LNCAP (cell line): ENCODE results near the gene PPIL6.

Experiments
- TF ChIP-seq, protein P1 (sequence below): fragments of 450-650 bp; IDR thresholded peaks from 2 replicates; pipeline ENCODE4 v1.5.1; 2017; ENCODE audit warnings: mild to moderate bottlenecking

The PPIL6 gene

DNA sequence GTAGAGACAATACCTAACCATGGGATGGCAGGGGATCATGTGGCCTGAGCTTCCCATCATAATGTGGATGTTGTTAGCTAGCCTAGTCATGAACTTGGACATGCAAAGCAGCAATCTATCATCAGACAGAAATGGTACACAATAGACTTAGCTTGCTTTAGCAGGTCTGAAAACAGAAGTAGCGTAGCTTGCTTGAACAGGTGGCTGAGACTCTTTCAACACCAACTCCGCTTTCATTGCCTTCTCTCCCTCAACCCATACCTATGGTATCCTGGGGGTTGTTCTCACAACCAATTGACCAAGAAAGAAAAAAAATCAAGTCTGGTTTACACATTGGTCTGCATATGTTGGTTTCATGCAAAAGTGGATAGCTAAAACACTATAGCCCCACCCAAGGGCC, 81.2 kb downstream of the PPIL6 start:
- TF ChIP-seq, protein P1, sequence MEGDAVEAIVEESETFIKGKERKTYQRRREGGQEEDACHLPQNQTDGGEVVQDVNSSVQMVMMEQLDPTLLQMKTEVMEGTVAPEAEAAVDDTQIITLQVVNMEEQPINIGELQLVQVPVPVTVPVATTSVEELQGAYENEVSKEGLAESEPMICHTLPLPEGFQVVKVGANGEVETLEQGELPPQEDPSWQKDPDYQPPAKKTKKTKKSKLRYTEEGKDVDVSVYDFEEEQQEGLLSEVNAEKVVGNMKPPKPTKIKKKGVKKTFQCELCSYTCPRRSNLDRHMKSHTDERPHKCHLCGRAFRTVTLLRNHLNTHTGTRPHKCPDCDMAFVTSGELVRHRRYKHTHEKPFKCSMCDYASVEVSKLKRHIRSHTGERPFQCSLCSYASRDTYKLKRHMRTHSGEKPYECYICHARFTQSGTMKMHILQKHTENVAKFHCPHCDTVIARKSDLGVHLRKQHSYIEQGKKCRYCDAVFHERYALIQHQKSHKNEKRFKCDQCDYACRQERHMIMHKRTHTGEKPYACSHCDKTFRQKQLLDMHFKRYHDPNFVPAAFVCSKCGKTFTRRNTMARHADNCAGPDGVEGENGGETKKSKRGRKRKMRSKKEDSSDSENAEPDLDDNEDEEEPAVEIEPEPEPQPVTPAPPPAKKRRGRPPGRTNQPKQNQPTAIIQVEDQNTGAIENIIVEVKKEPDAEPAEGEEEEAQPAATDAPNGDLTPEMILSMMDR: no peak

DNA sequence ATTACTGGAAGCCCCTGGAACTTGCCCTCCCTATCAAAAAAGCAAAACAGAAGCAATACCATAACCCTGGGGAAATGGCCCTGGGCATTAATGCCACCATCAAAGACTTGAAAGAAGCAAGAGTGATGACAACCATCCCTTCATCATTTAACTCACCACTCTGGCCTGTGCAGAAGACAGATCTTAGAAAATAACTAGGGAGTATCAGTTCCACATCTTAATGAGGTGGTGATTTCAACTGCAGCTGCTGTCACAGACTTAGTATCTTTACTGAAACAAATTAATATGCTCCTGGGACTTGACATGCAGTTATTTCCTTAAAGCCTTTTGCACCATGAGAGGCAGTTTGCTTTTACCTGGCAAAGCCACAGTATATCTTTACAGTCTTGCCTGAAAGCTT, 82.2 kb downstream of the PPIL6 start:
- TF ChIP-seq, protein P1: no peak

DNA sequence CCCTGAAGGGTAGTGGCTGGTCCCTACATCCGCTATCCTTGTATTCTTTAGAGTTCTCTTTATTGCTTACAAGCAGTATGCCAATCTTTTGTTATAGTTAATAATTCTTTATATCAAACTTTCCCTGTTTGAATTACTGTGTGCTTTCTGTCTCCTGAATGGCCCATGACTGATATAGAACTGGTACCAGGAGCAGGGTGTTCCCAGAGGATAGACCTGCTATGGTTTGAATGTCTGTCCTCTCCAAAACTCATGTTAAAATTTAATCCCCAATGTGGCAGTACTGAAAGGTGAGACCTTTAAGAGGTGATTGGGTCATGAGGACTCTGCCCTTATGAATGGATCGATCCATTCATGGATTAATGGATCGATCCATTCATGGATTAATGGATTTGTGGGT, 84.2 kb downstream of the PPIL6 start:
- TF ChIP-seq, protein P1: no peak

DNA sequence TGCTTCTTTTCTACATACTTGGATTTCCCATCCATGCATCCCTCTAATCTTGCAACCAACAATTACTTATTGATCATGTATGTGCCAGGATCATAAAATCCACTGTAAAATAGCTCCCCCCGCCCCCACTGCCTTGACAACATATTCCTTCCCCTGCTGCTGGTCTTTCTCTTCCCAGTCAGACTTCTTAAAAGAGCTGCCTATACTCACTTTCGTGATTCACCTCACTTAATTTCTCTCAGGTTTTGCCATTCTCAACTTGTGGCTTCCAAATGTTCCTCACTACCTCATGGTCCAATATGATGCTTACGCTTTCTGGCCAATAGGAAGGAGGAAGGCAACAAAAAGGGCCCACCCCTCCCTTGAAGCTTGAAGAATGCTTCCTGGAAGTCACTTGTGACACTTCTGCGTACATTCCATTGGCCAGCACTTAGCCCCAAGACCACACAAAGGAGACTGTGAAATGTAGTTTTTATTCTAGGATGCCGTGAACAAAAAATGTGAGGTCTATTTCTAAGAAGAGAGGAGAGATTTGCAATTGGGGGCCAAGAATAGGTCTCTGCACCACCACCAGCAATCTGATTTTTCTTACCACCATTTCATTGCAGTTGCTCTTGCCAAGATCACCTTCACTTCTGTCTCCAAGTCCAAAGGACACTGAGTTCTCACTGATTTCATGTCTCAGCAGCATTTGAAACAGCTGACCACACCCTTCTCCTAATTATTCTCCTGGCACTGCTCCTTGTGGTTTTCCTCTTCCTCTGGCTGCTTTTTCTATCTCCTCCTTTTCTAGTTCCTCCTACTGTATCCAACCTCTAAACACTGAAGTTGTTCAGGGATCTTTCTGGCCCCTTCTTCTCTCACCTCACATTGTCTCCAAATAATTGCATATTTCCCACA, 88.9 kb downstream of the PPIL6 start:
- TF ChIP-seq, protein P1: no peak

DNA sequence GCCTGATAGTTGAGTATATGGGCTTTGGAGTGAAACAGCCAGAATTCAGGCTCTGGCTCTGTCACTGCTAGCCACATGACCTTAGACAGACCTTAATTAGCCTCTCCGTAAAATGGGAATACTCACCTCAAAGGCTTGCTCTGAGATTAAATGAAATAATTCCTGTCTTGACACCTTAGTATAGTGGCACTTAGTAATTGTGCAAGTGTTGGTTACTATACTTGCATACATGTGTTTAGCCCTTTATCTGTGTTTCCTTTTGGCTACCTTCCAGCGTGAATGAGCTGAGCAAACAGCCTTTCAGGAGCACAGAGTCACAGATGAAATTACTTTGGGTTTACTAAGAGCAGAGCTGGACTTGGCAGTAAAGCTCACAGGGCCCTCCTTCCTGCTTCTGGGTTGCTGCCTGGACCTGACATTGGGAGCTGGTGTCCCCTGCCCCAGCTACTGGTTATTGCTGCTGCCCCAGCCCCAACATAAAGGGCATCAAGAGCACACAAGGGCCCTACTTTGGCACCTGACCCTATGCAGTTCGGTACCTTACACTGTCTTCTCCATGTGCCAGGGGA, 90.9 kb downstream of the PPIL6 start:
- TF ChIP-seq, protein P1: no peak

DNA sequence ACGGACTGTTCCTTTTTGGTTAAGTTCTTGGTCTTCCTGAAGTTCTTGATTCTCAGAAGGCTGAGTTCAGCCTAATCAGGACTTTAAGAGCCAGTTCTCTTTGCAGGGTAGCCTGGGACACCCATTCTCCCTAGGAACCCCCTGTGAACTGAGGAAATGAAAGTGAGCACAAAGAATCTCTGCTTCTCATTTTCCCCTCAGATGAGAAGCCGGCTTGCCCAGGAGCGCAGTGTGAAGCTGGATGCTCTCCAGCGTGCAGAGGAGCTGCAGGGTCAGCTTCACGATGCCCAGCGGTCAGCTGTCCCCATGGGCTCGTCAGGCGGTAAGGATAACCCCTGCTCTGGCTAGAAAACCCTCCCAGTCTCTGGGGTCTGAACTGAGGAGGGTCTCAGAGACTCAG, 92.2 kb downstream of the PPIL6 start:
- TF ChIP-seq, protein P1: no peak

DNA sequence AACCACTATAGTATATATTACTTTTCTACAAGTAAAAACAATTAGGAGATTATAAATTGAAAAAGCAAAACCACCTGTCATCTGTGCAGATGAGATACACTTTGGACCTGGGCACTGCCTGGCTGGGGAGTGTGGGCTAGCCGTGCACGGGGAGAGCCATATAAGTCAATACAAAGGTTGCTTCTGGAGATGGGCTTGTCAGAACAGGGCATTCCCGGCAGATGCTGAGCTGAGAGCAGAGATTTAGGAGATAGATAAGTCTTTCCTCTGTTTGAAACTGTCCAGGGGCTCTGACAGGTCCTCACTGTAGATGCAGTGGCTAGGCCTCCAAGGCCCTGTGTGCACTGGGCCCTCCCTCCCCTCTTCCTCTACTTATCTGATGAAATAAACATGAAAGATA, 92.6 kb downstream of the PPIL6 start:
- TF ChIP-seq, protein P1: no peak
